Vagina (tissue), 2 donors: Measurements from ENCODE around the gene LRRC4B.

Experiments used
- POLR2A ChIP-seq, 2 donors: fragments of 450-650 bp; IDR thresholded peaks; one replicate each; pipeline ENCODE4 v1.6.1; 2017; ENCODE audit warnings: antibody characterized with exemption in 2 of 2, mild to moderate bottlenecking in 2 of 2, moderate library complexity in 2 of 2
- POLR2AphosphoS5 ChIP-seq, 2 donors: sonication (generic); formaldehyde crosslinking; IDR thresholded peaks; one replicate each; pipeline ENCODE4 v1.9.0; 2017; ENCODE audit warnings: antibody characterized with exemption in 2 of 2, mild to moderate bottlenecking in 2 of 2, low read depth in 1 of 2; ENCODE audit not compliant: insufficient read depth in 1 of 2
- TF ChIP-seq, protein P1 (sequence below), 3 experiments: fragments of 450-650 bp in 2 of 3; fragments of 200-600 bp in 1 of 3; sonication (generic) in 1 of 3; IDR thresholded peaks; one replicate each; pipeline ENCODE4 v1.5.1; 2017 to 2019; ENCODE audit warnings: antibody characterized with exemption in 3 of 3, mild to moderate bottlenecking in 2 of 3, moderate library complexity in 2 of 3

DNA sequence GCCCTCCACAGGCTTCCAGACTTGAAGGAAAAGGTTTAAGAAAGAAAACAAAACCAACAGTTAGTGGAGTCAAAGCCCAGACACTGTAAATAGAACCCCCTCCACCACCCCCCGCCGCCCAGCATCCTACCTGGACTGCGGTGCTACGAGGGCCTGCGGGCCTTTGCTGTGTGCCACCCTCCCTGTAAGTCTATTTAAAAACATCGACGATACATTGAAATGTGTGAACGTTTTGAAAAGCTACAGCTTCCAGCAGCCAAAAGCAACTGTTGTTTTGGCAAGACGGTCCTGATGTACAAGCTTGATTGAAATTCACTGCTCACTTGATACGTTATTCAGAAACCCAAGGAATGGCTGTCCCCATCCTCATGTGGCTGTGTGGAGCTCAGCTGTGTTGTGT lies 85.3 kb downstream of the LRRC4B start:
- TF ChIP-seq POLR2A (IDR thresholded peaks at IDR 0.05) (no peak), POLR2AphosphoS5 (IDR thresholded peaks at IDR 0.05; ENCODE audit: insufficient read depth in 1 of 2, low read depth in 1 of 2) (no peak)
- TF ChIP-seq, protein P1, sequence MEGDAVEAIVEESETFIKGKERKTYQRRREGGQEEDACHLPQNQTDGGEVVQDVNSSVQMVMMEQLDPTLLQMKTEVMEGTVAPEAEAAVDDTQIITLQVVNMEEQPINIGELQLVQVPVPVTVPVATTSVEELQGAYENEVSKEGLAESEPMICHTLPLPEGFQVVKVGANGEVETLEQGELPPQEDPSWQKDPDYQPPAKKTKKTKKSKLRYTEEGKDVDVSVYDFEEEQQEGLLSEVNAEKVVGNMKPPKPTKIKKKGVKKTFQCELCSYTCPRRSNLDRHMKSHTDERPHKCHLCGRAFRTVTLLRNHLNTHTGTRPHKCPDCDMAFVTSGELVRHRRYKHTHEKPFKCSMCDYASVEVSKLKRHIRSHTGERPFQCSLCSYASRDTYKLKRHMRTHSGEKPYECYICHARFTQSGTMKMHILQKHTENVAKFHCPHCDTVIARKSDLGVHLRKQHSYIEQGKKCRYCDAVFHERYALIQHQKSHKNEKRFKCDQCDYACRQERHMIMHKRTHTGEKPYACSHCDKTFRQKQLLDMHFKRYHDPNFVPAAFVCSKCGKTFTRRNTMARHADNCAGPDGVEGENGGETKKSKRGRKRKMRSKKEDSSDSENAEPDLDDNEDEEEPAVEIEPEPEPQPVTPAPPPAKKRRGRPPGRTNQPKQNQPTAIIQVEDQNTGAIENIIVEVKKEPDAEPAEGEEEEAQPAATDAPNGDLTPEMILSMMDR (IDR thresholded peaks at IDR 0.05), result no peak
